HepG2 (cell line): ENCODE results near the gene TXN2. TPM values are rescaled to one million over a fixed set of nuclear protein-coding genes. Genes with fewer than 3 reads are reported as not detected.
A peak's percentile ranks its signal among the peaks of the same experiment; 100 is the strongest.

Experiments
- ATAC-seq: fragments of 200-7000 bp; cut with Tn5 transposase; 3 replicates; pipeline ENCODE4 v1.9.1; 2020; ENCODE audit warnings: mild to moderate bottlenecking, moderate library complexity
- BruUV-seq: library from RNA; stranded (reverse); fragments of 400-500 nt; replicated peaks from 2 replicates; lab custom pipeline; 2021; lab: Mats Ljungman, UMichigan
- CTCF ChIA-PET: fragments of 300-600 bp; formaldehyde crosslinking; extraction: SDS; loops from one replicate; lab custom pipeline; 2021; ENCODE audit warnings: low total read pairs, inconsistent platforms, low intra/inter-chr PET ratio; lab: Yijun Ruan, JAX
- POLR2A ChIA-PET: fragments of 350-600 bp; sonication (Branson Sonifier 250); formaldehyde crosslinking; loops from one replicate; lab custom pipeline; 2020; ENCODE audit warnings: antibody characterized with exemption, inconsistent platforms; lab: Yijun Ruan, JAX
- DNase-seq: peaks from one replicate; pipeline ENCODE4 v3.0.0-alpha.2; 2015; ENCODE audit warnings: low spot score
- FAIRE-seq: peaks from 3 replicates; lab custom pipeline; 2011; peaks lifted over from hg19 to GRCh38; lab: Jason Lieb, UNC
- H2AFZ ChIP-seq: one replicate; pipeline ENCODE4 v1.6.1; 2011; ENCODE audit warnings: low read length, inconsistent platforms
- H3K27ac ChIP-seq: fragments of 300-600 bp; 3 replicates; pipeline ENCODE4 v1.8.0; 2011; ENCODE audit warnings: mixed run types, mild to moderate bottlenecking, mixed read lengths, low read length, inconsistent platforms; ENCODE audit not compliant: insufficient read depth; ENCODE audit errors: extremely low read length
- H3K27me3 ChIP-seq, 2 experiments: fragments of 200-600 bp in 1 of 2; 2 replicates in 1 of 2; 3 replicates in 1 of 2; pipeline versions ENCODE4 v1.6.0 to v1.8.0; 2011; ENCODE audit warnings: low read length in 2 of 2, mild to moderate bottlenecking in 2 of 2, moderate library complexity in 2 of 2, inconsistent platforms in 1 of 2; ENCODE audit not compliant: insufficient read depth in 2 of 2, control insufficient read depth in 1 of 2
- H3K36me3 ChIP-seq, 2 experiments: fragments of 200-600 bp in 1 of 2; replicated peaks in 1 of 2; 2 replicates in 1 of 2; 3 replicates in 1 of 2; pipeline versions ENCODE4 v1.5.1 to v1.8.0; 2011; ENCODE audit warnings: low read length in 2 of 2, inconsistent platforms in 1 of 2; ENCODE audit not compliant: insufficient read depth in 2 of 2, control insufficient read depth in 1 of 2
- H3K4me1 ChIP-seq: 2 replicates; pipeline ENCODE4 v1.5.1; 2012; ENCODE audit warnings: low read length, inconsistent platforms; ENCODE audit not compliant: insufficient read depth
- H3K4me2 ChIP-seq: 2 replicates; pipeline ENCODE4 v1.6.0; 2011; ENCODE audit warnings: low read depth, low read length, inconsistent platforms
- H3K4me3 ChIP-seq, 3 experiments: fragments of 200-600 bp in 1 of 3; sonication (generic), shearing (Covaris generic) in 1 of 3; replicated peaks in 1 of 3; 2 replicates each; pipeline ENCODE4 v1.5.1; 2011 to 2016; ENCODE audit warnings: low read length in 3 of 3, inconsistent platforms in 2 of 3, low read depth in 2 of 3, mild to moderate bottlenecking in 2 of 3, control low read depth in 1 of 3, mixed read lengths in 1 of 3; ENCODE audit not compliant: insufficient read depth in 1 of 3
- H3K79me2 ChIP-seq: one replicate; pipeline ENCODE4 v1.6.1; 2011; ENCODE audit warnings: low read length, inconsistent platforms; ENCODE audit not compliant: insufficient read depth
- H3K9ac ChIP-seq: 2 replicates; pipeline ENCODE4 v1.6.0; 2011; ENCODE audit warnings: mild to moderate bottlenecking, low read depth, low read length, inconsistent platforms; ENCODE audit not compliant: insufficient read depth
- H3K9me3 ChIP-seq: 2 replicates; pipeline ENCODE4 v1.5.1; 2012; ENCODE audit warnings: mild to moderate bottlenecking, low read length
- H4K20me1 ChIP-seq: 2 replicates; pipeline ENCODE4 v1.6.0; 2011; ENCODE audit warnings: inconsistent platforms, mild to moderate bottlenecking, low read length, moderate library complexity; ENCODE audit not compliant: insufficient read depth
- AGO2 ChIP-seq: fragments of 200-400 bp; formaldehyde crosslinking; optimal IDR thresholded peaks from 2 replicates; pipeline ENCODE3; 2017; ENCODE audit warnings: mild to moderate bottlenecking, low read depth, low read length, moderate library complexity
- CHCHD3 ChIP-seq: sonication (generic); formaldehyde crosslinking; IDR thresholded peaks from 2 replicates; pipeline ENCODE4 v1.8.0; 2022; ENCODE audit warnings: mild to moderate bottlenecking, missing genetic modification reagents, moderate library complexity
- DRAP1 ChIP-seq: IDR thresholded peaks from 2 replicates; pipeline ENCODE4 v1.6.1; 2016; ENCODE audit warnings: missing genetic modification reagents, missing compliant biosample characterization
- ISL2 ChIP-seq: sonication (generic); formaldehyde crosslinking; IDR thresholded peaks from 2 replicates; pipeline ENCODE4 v1.5.0; 2020; ENCODE audit warnings: missing genetic modification reagents
- NCOR1 ChIP-seq: fragments of 200-600 bp; sonication (generic); IDR thresholded peaks from 2 replicates; pipeline ENCODE4 v1.7.0; 2017; ENCODE audit warnings: antibody characterized with exemption, low read length, borderline replicate concordance
- SAFB2 ChIP-seq: sonication (generic); formaldehyde crosslinking; IDR thresholded peaks from 2 replicates; pipeline ENCODE4 v1.5.1; 2020; ENCODE audit warnings: missing genetic modification reagents, low read depth, mild to moderate bottlenecking, borderline replicate concordance
- SAP130 ChIP-seq: IDR thresholded peaks from 2 replicates; pipeline ENCODE4 v1.6.1; 2016; ENCODE audit warnings: low read depth
- SIX4 ChIP-seq: sonication (generic); formaldehyde crosslinking; IDR thresholded peaks from 2 replicates; pipeline ENCODE4 v1.4.0; 2020; ENCODE audit warnings: missing genetic modification reagents
- ZFP37 ChIP-seq: sonication (generic); formaldehyde crosslinking; IDR thresholded peaks from 2 replicates; pipeline ENCODE4 v1.4.0; 2020; ENCODE audit warnings: missing genetic modification reagents, borderline replicate concordance
- ZNF777 ChIP-seq: sonication (generic); formaldehyde crosslinking; IDR thresholded peaks from 2 replicates; pipeline ENCODE4 v1.4.0; 2020; ENCODE audit warnings: missing genetic modification reagents
- WGBS: methylation state at CpG from one replicate; pipeline ENCODE4 v1.1.6; 2017; ENCODE audit warnings: low lambda C conversion rate; 5-methylcytosine and 5-hydroxymethylcytosine counted together
- in situ Hi-C: cut with HindIII; loops from 2 replicates; pipeline ENCODE4 v1.10.0; 2017; ENCODE audit warnings: low pct_unique_long_range_greater_than_20kb; ENCODE audit not compliant: extremely low pct_ligation_motif_present
- intact Hi-C: fragments of 100-400 bp; cut with micrococcal nuclease; formaldehyde crosslinking; loops from one replicate; pipeline ENCODE4 v1.10.0; 2022; ENCODE audit not compliant: unreplicated experiment
- polyA plus RNA-seq, 8 experiments: library from polyadenylated mRNA; depleted of rRNA in 3 of 8; stranded (reverse) in 7 of 8; unstranded in 1 of 8; fragments of >200 nt; fragmentation: Illumina TruSeq in 4 of 8; extraction: Trizol in 4 of 8; gene quantifications; 2 replicates each; pipeline versions ENCODE4 v1.2.1 to v1.2.3, GENCODE V29; 2011 to 2016; ENCODE audit warnings: low read depth in 4 of 8, missing spikeins in 1 of 8, mixed read lengths in 1 of 8; ENCODE audit not compliant: insufficient read depth in 1 of 8
- total RNA-seq, 5 experiments: library from RNA; depleted of rRNA; stranded (reverse); fragments of >200 nt; fragmentation: Illumina TruSeq; extraction: Trizol; gene quantifications; 2 replicates each; pipeline ENCODE4 v1.2.3, GENCODE V29; 2016; ENCODE audit warnings: low read depth in 1 of 5
- TF ChIP-seq, protein P1 (sequence below): sonication (generic); formaldehyde crosslinking; IDR thresholded peaks from 2 replicates; pipeline ENCODE4 v1.9.0; 2021; ENCODE audit warnings: mild to moderate bottlenecking, missing genetic modification reagents
- TF ChIP-seq, protein P2 (sequence below): sonication (generic); formaldehyde crosslinking; IDR thresholded peaks from 2 replicates; pipeline ENCODE4 v1.5.0; 2020; ENCODE audit warnings: missing genetic modification reagents
- TF ChIP-seq, protein P3 (sequence below): conservative IDR thresholded peaks from 2 replicates; pipeline ENCODE4 v1.6.1; 2018; ENCODE audit warnings: missing genetic modification reagents

The TXN2 gene
- total and polyA plus RNA-seq, 2 of the 13 experiments (the other 11 are each of a cell fraction or from before 2014, with no cell fraction given), result 41.4 to 109 TPM

GRCh38 chr22:36460202-36460601, 21.2 kb downstream of the TXN2 start (continued):
- TF ChIP-seq, protein P1, sequence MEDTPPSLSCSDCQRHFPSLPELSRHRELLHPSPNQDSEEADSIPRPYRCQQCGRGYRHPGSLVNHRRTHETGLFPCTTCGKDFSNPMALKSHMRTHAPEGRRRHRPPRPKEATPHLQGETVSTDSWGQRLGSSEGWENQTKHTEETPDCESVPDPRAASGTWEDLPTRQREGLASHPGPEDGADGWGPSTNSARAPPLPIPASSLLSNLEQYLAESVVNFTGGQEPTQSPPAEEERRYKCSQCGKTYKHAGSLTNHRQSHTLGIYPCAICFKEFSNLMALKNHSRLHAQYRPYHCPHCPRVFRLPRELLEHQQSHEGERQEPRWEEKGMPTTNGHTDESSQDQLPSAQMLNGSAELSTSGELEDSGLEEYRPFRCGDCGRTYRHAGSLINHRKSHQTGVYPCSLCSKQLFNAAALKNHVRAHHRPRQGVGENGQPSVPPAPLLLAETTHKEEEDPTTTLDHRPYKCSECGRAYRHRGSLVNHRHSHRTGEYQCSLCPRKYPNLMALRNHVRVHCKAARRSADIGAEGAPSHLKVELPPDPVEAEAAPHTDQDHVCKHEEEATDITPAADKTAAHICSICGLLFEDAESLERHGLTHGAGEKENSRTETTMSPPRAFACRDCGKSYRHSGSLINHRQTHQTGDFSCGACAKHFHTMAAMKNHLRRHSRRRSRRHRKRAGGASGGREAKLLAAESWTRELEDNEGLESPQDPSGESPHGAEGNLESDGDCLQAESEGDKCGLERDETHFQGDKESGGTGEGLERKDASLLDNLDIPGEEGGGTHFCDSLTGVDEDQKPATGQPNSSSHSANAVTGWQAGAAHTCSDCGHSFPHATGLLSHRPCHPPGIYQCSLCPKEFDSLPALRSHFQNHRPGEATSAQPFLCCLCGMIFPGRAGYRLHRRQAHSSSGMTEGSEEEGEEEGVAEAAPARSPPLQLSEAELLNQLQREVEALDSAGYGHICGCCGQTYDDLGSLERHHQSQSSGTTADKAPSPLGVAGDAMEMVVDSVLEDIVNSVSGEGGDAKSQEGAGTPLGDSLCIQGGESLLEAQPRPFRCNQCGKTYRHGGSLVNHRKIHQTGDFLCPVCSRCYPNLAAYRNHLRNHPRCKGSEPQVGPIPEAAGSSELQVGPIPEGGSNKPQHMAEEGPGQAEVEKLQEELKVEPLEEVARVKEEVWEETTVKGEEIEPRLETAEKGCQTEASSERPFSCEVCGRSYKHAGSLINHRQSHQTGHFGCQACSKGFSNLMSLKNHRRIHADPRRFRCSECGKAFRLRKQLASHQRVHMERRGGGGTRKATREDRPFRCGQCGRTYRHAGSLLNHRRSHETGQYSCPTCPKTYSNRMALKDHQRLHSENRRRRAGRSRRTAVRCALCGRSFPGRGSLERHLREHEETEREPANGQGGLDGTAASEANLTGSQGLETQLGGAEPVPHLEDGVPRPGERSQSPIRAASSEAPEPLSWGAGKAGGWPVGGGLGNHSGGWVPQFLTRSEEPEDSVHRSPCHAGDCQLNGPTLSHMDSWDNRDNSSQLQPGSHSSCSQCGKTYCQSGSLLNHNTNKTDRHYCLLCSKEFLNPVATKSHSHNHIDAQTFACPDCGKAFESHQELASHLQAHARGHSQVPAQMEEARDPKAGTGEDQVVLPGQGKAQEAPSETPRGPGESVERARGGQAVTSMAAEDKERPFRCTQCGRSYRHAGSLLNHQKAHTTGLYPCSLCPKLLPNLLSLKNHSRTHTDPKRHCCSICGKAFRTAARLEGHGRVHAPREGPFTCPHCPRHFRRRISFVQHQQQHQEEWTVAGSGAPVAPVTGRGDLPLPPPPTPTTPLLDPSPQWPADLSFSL (CRISPR knock-in tag), result no peak

DNA sequence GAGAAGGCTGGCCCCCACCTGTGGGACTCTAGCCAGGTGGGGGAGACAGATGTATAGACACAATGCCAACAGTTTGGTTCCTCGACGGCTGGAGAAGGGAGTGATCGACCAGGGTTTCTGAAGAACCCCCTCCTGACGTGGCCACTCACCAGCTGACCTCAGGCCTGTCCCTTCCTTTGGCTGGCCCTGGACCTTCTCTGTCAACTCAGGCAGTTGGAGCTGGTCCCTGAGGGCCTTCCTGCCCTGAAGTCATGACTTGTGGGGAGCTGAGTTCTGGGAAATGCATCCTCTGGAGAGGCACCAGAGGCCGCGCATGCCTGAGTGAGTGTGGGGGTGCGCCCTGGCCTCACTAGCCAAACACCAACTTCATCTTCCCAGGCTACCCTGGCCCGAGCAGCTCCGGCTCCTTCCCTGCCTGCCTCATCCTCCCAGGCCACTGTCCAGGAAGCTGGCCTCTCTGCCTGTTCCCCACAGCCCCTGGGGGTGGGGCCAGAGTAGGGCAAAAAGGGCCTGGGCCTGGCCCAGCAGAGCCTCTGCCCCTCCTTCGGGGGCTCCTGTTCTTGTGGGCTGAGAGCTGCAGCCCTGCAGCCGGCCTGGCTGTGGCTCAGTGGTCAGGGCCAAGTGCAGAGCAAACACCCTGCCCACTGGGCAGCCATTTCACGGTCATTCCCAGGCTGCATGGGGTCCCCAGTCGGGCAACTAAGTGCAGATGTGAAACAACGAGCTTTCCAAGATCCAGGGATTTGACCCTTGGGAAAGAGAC, 23.6 kb downstream of the TXN2 start:
- CTCF ChIA-PET, result no interaction called here
- Histone ChIP-seq H4K20me1 (no peaks in the 10 kb centered on the region), H3K36me3 (no peaks in the 10 kb centered on the region), H3K9me3 (no peaks in the 10 kb centered on the region), H3K27me3 (no peaks in the 10 kb centered on the region; a peak in 1 of 5 replicates), H3K79me2 (no peaks in the 10 kb centered on the region), H3K4me3 (peak overlapping the region in 1 of 3 experiments; percentile 39; a peak in 1 of 6 replicates), H3K9ac (no peak overlapping the region), H3K27ac (no peak overlapping the region), H3K4me1 (peaks cover 81% of the 10 kb centered on the region), H2AFZ (no peak overlapping the region), H3K4me2 (peak overlapping the region; percentile 68)
- FAIRE-seq, result no peak
- DNase-seq, result no peak
- 21% methylated on average over 9 of the region's 14 CpGs for WGBS
- ATAC-seq, result peak; percentile 9; the same call in 2 of the 3 replicates
- intact Hi-C loops, result no loop called here
- POLR2A ChIA-PET, result interaction anchor here (0.5 to 2.1 kb wide), 7 partner anchors 13 to 230 kb away, joined by 3 to 5 read pairs (median 4); partner anchors contain the start of gene MYH9
- in situ Hi-C loops, result no loop called here
- no TSS peak for BruUV-seq
- TF ChIP-seq, protein P2, sequence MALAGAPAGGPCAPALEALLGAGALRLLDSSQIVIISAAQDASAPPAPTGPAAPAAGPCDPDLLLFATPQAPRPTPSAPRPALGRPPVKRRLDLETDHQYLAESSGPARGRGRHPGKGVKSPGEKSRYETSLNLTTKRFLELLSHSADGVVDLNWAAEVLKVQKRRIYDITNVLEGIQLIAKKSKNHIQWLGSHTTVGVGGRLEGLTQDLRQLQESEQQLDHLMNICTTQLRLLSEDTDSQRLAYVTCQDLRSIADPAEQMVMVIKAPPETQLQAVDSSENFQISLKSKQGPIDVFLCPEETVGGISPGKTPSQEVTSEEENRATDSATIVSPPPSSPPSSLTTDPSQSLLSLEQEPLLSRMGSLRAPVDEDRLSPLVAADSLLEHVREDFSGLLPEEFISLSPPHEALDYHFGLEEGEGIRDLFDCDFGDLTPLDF (CRISPR knock-in tag), result no peak
- TF ChIP-seq ZFP37 (CRISPR knock-in tag) (no peak), ZNF777 (0 out of 2 replicates have a peak, but pooled peaks have one; percentile 54), SIX4 (no peak), NCOR1 (no peak), ISL2 (CRISPR knock-in tag) (no peak), AGO2 (no peak), SAFB2 (CRISPR knock-in tag) (no peak), CHCHD3 (CRISPR knock-in tag) (no peak), DRAP1 (CRISPR knock-in tag) (no peak), SAP130 (CRISPR knock-in tag) (no peak)
- TF ChIP-seq, protein P3, sequence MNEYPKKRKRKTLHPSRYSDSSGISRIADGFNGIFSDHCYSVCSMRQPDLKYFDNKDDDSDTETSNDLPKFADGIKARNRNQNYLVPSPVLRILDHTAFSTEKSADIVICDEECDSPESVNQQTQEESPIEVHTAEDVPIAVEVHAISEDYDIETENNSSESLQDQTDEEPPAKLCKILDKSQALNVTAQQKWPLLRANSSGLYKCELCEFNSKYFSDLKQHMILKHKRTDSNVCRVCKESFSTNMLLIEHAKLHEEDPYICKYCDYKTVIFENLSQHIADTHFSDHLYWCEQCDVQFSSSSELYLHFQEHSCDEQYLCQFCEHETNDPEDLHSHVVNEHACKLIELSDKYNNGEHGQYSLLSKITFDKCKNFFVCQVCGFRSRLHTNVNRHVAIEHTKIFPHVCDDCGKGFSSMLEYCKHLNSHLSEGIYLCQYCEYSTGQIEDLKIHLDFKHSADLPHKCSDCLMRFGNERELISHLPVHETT (CRISPR knock-in tag), result no peak
